ENCODE measurements around the gene CES3.

Gene CES3

DNA sequence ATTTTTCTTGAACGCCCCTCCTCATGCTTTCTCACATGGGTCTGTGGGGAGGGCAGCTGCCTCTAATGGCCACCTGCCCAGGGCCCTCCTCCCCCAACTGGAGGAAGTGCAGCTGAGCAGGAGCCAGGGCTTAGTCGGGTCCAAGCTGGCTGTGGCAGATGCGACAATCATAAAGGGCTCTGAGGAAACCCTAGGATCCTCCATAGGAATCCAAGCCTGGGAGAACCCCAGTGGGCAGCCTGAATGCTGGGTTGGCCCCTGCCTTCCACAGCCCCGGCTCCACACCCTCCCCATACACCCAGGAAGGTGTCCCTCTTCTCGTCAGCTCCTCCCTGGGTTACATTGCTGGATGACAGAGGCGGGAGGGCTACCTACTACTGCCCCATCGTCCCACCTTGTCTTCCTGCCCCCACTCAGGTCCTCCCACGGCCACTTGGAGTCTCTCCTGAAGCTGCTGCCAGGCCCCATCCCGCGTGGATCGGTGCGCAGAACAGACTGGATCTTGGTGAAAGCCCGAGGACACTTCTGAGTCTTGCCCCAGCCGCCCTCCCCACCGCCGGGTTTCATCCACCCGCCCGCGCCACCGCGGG, 52.3 kb downstream of the CES3 start:
- no peak for DNase-seq

DNA sequence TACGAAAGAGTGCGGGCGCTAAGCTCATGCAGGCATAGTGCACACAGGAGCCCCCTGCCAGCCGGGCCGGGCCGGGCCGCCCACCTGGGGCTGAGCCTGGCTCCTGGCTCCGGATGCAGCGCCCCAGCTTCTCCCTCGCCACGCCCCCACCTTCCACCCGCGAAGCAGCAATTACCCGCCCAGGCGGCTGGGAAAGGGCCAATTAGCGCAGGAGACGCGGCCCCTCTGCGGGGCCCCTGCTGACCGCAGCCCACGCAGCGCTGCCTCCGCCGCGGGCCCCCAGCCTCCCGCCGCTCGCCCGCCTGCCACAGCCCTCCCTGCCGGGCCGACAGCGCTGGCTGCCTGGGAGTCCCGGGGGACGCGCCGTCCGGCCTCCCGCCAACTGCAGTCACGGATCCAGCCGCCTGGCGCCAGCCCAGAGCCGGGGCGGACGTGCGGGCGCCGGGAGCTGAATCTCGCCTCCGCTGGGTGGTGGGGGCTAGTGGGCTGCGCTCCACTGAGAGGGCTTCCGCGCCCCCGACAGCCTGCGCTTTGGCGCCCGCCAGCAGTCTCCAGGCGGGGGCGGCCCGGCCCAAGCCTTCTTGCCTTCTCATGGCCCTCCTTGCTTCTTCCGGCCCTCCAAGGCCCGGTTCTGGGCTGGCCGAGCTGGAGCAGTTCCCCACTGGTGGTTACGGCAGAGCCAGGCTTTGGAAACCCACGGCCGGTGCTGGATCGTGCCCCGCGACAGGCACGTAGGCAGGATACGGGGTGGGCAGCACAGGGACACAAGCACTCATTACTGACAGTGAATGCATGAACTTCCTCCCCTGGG, 53.0 kb downstream of the CES3 start:
- no peak for DNase-seq

DNA sequence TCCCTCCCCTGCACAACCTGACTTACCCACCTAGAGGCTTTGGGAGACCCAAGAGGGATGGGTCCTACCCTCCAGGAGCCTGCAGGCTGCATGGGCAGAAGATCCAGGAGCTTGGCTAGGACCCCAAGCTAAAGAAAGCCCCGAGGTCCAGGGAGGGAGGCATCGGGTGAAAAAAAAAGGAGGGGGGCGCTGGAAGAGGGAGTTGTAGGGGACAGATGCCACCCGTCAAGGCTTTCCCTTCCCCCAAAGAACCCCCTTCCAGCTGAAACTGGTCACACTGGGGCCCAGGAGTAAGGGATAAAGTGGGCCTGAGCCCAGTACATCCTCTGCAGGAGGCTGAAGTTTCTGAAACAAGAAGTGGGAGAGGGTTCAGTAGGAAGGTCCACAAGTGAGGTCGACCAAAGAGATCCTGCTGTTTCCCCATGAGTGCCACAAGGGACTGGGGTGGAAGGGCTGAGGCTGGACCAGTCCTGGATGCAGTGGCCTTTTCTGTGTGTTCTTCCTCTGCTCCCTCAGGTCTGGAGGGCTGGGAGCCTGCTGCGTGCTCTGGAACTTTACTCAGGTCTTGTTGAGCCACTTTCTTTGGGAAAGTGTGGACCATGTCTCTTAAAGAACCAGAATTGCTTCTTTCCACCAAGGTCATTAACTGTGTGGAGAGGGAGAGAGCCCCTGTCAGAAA, 53.7 kb downstream of the CES3 start:
- DNase-seq, result no peak

GRCh38 chr16:67015313-67015731, 54.3 kb downstream of the CES3 start:
- no peak for DNase-seq

GRCh38 chr16:67016143-67016542, 55.1 kb downstream of the CES3 start:
- no peak for DNase-seq

DNA sequence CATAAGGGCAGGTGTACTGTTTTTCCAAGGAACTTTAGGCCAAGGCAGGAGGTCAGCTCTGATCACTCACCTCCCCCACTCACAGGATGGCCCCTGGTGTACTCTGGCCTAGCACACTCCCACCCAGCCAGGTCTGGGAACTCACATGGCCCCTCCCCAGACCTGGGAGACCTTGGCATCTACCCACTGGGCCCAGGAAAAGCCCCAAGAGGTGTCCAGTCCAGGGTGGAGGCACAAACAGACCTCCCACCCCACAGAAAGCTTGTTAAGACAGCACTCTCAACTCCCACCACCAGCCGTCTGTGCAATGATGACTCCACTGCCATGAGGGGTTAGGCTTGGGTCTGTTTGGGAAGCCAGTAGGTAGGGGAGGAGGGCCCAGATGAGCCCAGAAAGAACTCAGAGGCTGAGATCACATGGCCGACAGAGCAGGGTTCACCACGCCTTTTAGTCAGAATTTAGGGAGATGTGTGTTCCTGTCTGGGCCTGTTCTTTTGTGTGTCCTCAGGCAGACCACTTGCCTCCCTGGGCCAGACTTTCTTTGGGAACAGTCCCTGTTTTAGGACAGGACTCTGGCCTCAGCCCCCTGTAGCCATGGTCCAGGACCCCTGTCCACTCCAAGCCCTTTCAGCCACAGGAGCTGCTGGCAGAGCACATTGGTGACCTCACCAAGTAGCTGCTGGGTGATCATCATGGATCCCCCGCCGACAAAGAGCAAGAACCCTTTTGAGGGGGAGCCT, 55.8 kb downstream of the CES3 start:
- DNase-seq, result no peak

- no peak for DNase-seq
These were observed 56.3 kb downstream of the CES3 start for GRCh38 chr16:67017421-67017750.

DNA sequence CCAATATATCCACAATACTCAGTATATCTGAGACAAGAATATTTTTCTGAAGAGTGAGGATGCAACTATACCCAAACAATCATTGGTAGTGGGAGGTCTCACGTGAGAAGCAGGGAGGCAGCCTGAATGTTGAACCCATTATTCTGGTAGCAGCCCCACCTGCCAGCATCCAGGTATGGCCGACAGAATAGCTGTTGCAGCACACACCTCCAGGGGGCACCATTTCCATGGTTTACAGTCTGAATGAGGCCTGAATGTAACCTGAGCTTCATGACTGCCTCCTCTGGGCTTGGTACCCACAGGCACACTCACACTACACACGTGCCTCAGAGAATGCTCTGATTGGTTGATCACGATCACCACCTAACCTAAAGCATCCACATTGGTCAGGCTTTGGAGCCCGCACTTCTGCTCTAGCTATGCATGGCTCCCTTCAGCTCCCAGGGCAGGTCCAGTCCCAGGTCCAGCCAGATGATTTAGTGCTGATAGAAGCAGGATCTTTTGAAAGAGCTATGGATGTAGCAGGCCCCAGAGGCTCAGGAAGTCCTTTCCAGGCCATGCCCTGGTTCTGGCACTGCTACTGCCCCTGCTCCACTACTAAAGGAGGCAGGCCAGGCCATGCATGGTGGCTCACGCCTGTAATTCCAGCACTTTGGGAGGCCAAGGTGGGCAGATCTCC, 56.9 kb downstream of the CES3 start:
- peak; percentile 42 to 80 for DNase-seq

GRCh38 chr16:67019171-67019570, 58.1 kb downstream of the CES3 start:
- DNase-seq, result no peak

DNA sequence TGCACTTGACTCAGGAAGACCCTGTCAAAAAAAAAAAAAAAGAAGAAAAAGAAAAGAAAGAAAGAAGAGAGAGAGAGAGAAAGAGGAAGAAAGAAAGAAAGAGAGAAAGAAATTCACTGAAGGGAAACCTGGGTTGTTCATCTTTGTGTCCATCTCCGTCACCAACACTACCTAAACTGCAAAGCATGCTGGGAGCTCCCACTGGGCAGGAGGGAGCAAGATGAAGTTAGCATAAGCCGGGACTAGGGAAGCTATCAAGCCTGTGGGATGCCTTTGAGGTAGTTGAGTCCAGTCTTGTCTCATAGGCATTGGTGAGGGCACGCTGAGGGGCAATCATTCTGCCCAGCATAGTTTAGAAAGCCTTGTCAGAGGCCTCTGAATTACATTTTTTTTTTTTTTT, 60.3 kb downstream of the CES3 start:
- DNase-seq, result no peak

DNA sequence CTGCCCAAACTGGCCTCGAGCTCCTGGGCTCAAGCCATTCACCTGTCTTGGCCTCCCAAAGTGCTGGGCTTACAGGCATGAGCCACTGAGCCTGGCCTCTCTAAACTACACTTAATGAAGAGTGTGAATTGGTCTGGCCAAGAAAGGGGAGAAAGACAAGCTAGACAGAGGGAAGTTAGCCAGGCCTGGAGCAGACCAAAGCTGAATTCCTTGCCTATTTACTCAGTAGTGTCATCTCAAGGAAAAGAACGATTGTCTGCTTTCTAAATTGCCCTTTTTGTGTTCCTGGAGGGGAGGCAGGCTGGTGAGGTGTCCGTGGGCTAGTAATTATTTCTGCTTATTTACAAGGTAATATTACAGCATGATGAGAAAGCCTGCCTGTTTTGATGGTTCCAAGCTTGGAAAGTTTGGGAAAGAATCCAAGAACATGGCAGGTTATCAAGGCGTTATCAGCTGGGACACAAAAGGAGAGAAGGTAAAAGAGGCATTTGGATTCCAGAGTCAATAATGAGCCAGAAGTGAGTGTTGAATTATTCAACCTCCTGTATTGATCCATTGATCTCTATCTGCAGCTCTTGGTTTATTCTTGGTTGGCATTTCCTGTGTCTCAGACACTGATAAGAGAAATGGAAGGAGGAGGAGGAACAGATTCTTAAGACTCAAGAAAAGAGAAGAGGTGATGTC, 61.6 kb downstream of the CES3 start:
- no peak for DNase-seq

- DNase-seq, result no peak
These were observed 62.6 kb downstream of the CES3 start for GRCh38 chr16:67023689-67024088.
